Skeletal muscle tissue (tissue), 1 donor: ENCODE measurements around the gene RHCG. TPM values are rescaled to one million over a fixed set of nuclear protein-coding genes. Genes with fewer than 3 reads are reported as not detected.

Experiments
- total RNA-seq: library from RNA; depleted of rRNA; stranded (reverse); fragments of >200 nt; gene quantifications from one replicate; pipeline ENCODE4 v1.2.3, GENCODE V29; 2014

The RHCG gene
- total RNA-seq, 1 donor from 2014 or later, result not detected

Other genes starting within 250 kb of the RHCG start
- 39.7 TPM for gene POLG, start 161.8 kb downstream of the RHCG start, total RNA-seq
- gene TICRR, start 78.9 kb upstream of the RHCG start, total RNA-seq, result 1.6 TPM
- gene KIF7, start 158.9 kb upstream of the RHCG start, total RNA-seq, result 4.7 TPM
- 39.7 TPM for gene PLIN1, start 182.8 kb upstream of the RHCG start, total RNA-seq
- 8.9 TPM for gene PEX11A, start 194.2 kb upstream of the RHCG start, total RNA-seq
- not detected for gene WDR93, start 194.2 kb upstream of the RHCG start, total RNA-seq